ENCODE measurements around the gene PCARE. TPM values are rescaled to one million over a fixed set of nuclear protein-coding genes. Genes with fewer than 3 reads are reported as not detected.

The PCARE gene
- total and polyA plus RNA-seq, 2 of the 8 experiments (the other 6 are each of a cell fraction or from before 2014, with no cell fraction given), result not detected

DNA sequence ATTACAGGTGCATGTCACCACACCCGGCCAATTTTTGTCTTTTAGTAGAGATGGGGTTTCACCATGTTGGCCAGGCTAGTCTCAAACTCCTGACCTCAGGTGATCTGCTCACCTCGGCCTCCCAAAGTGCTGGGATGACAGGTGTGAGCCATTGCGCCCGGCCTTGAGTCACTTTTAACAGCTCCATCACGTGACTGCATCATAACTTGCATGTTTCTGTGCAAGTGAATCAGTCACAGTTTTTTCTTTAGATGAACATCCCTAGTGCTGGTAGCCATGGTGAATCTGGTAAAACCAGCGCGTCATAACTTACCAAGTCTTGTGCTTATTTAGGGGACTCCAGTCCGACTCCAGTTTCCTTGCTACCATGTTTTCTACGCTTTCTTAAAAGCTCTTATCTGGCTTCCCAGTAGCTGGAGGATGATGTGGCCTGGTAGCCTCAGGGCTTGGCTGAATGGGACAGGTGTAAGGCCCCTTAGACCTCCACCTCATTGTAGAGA, 33.1 kb downstream of the PCARE start:
- H3K4me1 ChIP-seq (replicated peaks in 1 of 4; ENCODE audit: control insufficient read depth in 3 of 4, insufficient read depth in 4 of 4, low read length in 3 of 4), result no peaks in the 10 kb centered on the region; a peak in 1 of 7 replicates
- H3K79me2 ChIP-seq (ENCODE audit: control insufficient read depth in 1 of 2, insufficient read depth in 2 of 2, low read length in 2 of 2), result no peaks in the 10 kb centered on the region
- H3K27me3 ChIP-seq (replicated peaks in 1 of 4; ENCODE audit: control insufficient read depth in 3 of 4, extremely low read depth in 1 of 4, insufficient read depth in 3 of 4, low read length in 3 of 4), result no peaks in the 10 kb centered on the region; a peak in 1 of 7 replicates
- H2AFZ ChIP-seq (ENCODE audit: low read length), result no peak overlapping the region
- no peak overlapping the region for H4K8ac ChIP-seq (ENCODE audit: extremely low read depth, insufficient read depth, low read length)
- no peaks in the 10 kb centered on the region; the same call in 1 of the 2 replicates for H3K23me2 ChIP-seq (ENCODE audit: low read depth, low read length)
- H3K9ac ChIP-seq (replicated peaks in 1 of 4; ENCODE audit: extremely low read depth in 1 of 4, low read depth in 3 of 4, low read length in 3 of 4), result no peak overlapping the region
- H2BK120ac ChIP-seq (replicated peaks; ENCODE audit: low read depth, low read length), result no peak overlapping the region
- DNase-seq (ENCODE audit: low read depth in 1 of 2, low spot score in 2 of 2), result no peak
- no peak overlapping the region for H3K4ac ChIP-seq (replicated peaks; ENCODE audit: insufficient read length, low read depth, low read length)
- no peaks in the 10 kb centered on the region for H3K9me3 ChIP-seq (ENCODE audit: insufficient read depth in 2 of 2, low read depth in 1 of 2, low read length in 1 of 2)
- ChIA-PET CTCF (ENCODE audit: partially characterized antibody) (interaction anchor here (0.7 to 1.5 kb wide), 5 partner anchors 10 to 447 kb away, joined by 3 to 6 read pairs (median 3); no protein-coding TSS in a partner anchor), POLR2A (ENCODE audit: partially characterized antibody) (interaction anchor here (0.6 kb wide), 1 partner anchor 113 kb away, joined by 3 read pairs; no protein-coding TSS in a partner anchor)
- no peak overlapping the region for H3K56ac ChIP-seq (replicated peaks; ENCODE audit: insufficient read length, low read depth, low read length)
- no peaks in the 10 kb centered on the region for H3K36me3 ChIP-seq (ENCODE audit: control insufficient read depth in 2 of 4, insufficient read depth in 4 of 4, low read length in 3 of 4)
- FAIRE-seq, result no peak
- no peak overlapping the region for H2BK5ac ChIP-seq (ENCODE audit: low read depth, low read length)
- H4K5ac ChIP-seq (ENCODE audit: insufficient read length, low read depth, low read length), result no peak overlapping the region
- H2BK20ac ChIP-seq (ENCODE audit: low read length), result no peak overlapping the region
- H2BK12ac ChIP-seq (ENCODE audit: low read depth, low read length), result no peak overlapping the region
- H2AK5ac ChIP-seq (ENCODE audit: low read depth, low read length), result no peak overlapping the region
- H3K4me3 ChIP-seq (ENCODE audit: extremely low read depth in 1 of 4, insufficient read depth in 2 of 4, low read depth in 3 of 4, low read length in 4 of 4), result no peak overlapping the region
- H2BK15ac ChIP-seq (ENCODE audit: low read length), result no peak overlapping the region
- H3K79me1 ChIP-seq (ENCODE audit: low read depth, low read length), result no peaks in the 10 kb centered on the region
- H3K23ac ChIP-seq (ENCODE audit: insufficient read length), result no peak overlapping the region
- no peak overlapping the region for H3K14ac ChIP-seq (ENCODE audit: insufficient read length)
- H3K4me2 ChIP-seq (ENCODE audit: insufficient read depth in 1 of 2, low read depth in 2 of 2, low read length in 2 of 2), result no peak overlapping the region
- WGBS, 2 experiments (ENCODE audit: extremely low coverage in 1 of 2, insufficient coverage in 1 of 2, insufficient read length in 1 of 2, insufficient replicate concordance in 2 of 2, low coverage in 1 of 2, low lambda C conversion rate in 2 of 2, missing lambda C conversion rate in 1 of 2), result 78% methylated on average over 9 of the region's 9 CpGs; no CpG with 5 or more reads in 1 of the 2 experiments
- H4K91ac ChIP-seq (replicated peaks; ENCODE audit: insufficient read length, low read length), result no peak overlapping the region
- H3K18ac ChIP-seq (ENCODE audit: extremely low read depth, low read length), result no peak overlapping the region
- no peak overlapping the region for H3K27ac ChIP-seq (ENCODE audit: low read depth, low read length)
- H4K20me1 ChIP-seq (replicated peaks in 1 of 2; ENCODE audit: control insufficient read depth in 1 of 2, insufficient read depth in 2 of 2, low read length in 2 of 2), result no peaks in the 10 kb centered on the region
- TF ChIP-seq HDAC6 (IDR thresholded peaks at IDR 0.05; ENCODE audit: low read depth, low read length), result no peak
- TF ChIP-seq, protein P1, sequence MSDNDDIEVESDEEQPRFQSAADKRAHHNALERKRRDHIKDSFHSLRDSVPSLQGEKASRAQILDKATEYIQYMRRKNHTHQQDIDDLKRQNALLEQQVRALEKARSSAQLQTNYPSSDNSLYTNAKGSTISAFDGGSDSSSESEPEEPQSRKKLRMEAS (IDR thresholded peaks at IDR 0.05), result no peak
- no peak for TF ChIP-seq YY1 (IDR thresholded peaks at IDR 0.05; ENCODE audit: low read depth, low read length)
- TF ChIP-seq RXRA (IDR thresholded peaks at IDR 0.05; ENCODE audit: insufficient read depth, low read depth, low read length), result no peak
- no peak for TF ChIP-seq MAFK (IDR thresholded peaks at IDR 0.05; ENCODE audit: low read depth, low read length)
- no peak for TF ChIP-seq BACH1 (IDR thresholded peaks at IDR 0.05; ENCODE audit: low read length)
- TF ChIP-seq FOSL1 (IDR thresholded peaks at IDR 0.05; ENCODE audit: insufficient read depth, low read depth, low read length), result no peak

Data from H1 (cell line).